SKM-1 (cell line): ENCODE results near the gene QSER1.

Source experiments
- DNase-seq: peaks from one replicate; lab custom pipeline; 2025; ENCODE audit not compliant: unreplicated experiment; lab: John Stamatoyannopoulos, UW

QSER1 gene

DNA sequence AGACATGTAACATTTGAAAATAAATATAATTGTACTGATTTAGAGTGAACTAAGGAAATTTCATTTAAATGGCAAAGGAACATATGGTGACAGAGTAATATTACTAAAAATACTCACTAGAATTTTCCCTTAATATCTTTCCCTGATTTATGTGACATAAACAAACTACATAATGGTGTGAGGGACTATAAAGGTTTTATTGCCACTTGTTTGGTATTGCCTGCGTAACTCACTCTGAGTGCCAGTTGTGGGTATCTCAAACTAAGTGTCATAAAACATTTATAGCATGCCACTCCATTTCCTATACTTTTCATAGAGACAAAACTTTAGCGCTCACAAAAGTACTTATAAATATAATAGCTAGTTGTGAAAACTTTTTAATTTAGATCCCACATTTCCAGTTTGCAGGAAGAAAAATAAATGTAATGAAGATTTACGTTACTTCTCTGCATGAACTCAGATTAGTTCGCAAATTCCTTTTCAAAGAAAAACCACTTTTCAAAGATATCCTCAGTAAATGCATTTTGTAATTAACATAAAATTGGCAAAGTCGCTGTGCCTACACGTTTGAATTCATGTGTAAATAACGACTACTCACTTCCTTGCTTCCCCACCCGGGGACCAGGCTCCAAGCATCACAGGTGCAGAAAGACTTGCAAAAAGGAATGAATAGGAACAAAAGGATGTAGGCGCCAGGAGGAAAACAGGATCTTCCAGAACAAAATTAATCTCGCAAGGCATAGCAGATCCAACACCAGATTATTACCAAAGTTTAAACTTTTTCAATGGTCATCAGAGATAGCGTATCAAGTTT is 1.6 kb upstream of the QSER1 start:
- DNase-seq, result no peak

GRCh38 chr11:32891657-32892354 is 805 bp upstream of the QSER1 start:
- no peak for DNase-seq

- no peak for DNase-seq
These were observed 407 bp downstream of the QSER1 start for GRCh38 chr11:32893093-32893342.

DNA sequence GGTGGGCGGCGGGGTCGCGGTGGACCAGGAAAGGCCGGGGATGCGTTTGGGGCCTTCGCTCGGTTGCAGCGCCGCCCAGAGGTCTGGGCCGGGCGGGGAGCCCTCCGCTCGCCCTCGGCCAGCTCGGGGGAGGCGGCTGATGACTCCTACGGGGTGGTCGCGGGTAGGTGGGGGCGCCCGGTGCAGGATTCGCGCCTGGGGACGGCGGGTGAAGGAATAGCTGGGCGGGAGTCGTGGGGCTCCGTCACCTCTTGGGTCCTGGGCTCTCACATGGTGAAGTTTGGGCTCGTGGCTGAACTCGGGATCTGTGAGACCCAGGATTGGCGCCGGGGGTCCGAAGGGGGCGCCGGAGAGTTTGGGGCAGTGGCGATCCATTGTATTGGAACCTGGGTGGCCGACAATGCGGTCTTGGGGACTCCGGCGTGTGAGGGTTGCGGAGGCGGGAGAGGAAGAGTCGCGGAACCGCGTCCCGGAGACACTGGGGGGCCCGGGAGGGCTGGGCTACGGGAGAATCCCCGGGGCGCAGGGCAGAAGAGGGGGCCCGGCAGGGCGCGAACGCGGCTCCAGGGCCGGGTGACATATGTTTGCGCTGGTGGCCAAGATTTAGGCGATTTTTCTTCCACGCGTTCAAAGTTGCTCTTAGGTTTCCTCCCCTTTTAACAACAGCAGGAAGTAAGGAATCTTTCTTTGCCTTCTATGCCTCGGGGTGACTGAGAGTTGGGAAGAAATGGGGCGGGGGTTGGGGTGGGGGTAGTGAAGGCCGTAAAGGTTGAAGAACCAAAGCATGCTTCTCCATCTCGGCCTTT is 935 bp downstream of the QSER1 start:
- no peak for DNase-seq

DNA sequence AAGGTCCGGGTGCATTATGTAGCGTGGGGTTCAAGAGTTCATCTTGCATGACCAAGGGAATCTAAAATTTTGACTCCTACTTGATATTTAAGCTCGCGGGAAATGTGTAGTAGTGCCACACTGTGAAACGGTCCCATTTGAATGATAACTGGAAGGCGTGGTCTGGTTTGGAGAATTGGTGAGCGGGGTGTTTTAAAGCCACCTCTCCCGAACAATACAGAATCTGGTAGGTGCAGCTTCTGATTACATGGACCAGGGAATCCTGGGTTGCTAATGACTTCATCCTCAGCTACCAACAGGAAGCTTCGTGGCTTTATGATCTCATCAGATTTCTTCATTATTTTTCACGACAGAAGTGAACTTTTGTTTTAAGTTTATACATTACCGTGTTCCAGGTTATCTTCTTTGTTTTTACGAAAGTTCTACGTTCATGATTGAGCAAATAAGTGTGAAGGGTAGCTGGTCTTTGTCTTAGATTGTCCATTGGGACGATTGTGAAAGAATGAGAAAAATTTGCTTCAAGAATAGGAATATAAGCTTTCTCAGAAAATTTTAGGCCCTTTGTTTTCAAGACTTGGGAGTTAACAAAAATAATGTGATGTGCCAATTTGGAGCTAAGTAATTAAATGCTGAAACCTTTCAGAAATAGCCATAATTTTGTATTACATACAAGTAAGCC is 1.7 kb downstream of the QSER1 start:
- DNase-seq, result peak; percentile 45

- DNase-seq, result no peak
These were observed 2.3 kb downstream of the QSER1 start for GRCh38 chr11:32894921-32895320.

GRCh38 chr11:32895471-32895870 is 2.9 kb downstream of the QSER1 start:
- DNase-seq, result no peak

- no peak for DNase-seq
These were observed 4.5 kb downstream of the QSER1 start for GRCh38 chr11:32897103-32897502.

- DNase-seq, result no peak
These were observed 6.8 kb downstream of the QSER1 start for GRCh38 chr11:32899438-32899837.

DNA sequence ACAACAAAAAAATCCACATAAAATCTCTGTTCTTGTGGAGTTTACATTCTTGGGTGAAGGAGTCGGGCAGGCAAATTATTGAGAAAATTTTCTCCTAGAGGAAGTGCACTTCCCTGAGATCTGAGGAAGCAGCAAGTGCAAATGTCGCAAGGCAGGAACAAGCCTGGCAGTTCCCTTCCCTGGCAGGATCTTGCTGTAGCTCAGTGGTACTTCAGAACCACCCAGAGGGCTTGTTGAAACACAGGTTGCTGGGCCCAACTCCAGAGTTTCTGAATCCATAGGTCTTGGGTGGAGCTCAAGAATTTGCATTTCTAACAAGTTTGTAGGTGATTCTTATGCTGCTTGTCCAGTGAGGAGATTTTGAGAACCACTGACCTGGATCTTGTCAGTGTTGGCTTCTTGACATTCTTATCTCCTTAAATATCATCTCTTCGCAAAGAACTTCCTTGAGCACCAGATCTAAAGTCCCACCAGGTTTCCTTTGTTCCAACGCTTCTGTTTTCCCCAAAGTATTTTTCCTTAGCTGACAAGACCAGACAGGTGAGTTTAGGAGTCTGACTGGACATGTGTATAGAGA is 9.6 kb downstream of the QSER1 start:
- no peak for DNase-seq

- DNase-seq, result no peak
These were observed 12.5 kb downstream of the QSER1 start for GRCh38 chr11:32905028-32905667.

GRCh38 chr11:32908619-32909018 is 16.0 kb downstream of the QSER1 start:
- no peak for DNase-seq

DNA sequence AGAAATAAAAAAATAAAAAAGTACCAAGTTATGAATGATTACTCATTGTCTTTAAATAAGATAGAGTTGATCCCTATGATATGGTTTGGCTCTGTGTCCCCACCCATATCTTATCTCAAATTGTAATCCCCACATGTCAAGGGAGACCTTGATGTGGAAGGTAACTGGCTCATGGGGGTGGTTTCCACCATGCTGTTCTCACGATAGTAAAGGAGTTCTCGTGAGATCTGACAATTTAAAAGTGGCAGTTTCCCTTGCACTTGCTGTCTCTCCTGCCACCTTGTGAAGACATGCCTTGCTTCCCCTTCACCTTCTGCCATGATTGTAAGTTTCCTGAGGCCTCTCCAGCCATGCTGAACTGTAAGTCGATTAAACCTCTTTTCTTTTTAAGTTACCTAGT is 18.8 kb downstream of the QSER1 start:
- DNase-seq, result no peak

GRCh38 chr11:32913445-32913844 is 20.8 kb downstream of the QSER1 start:
- DNase-seq, result no peak

GRCh38 chr11:32916361-32916760 is 23.8 kb downstream of the QSER1 start:
- DNase-seq, result no peak

DNA sequence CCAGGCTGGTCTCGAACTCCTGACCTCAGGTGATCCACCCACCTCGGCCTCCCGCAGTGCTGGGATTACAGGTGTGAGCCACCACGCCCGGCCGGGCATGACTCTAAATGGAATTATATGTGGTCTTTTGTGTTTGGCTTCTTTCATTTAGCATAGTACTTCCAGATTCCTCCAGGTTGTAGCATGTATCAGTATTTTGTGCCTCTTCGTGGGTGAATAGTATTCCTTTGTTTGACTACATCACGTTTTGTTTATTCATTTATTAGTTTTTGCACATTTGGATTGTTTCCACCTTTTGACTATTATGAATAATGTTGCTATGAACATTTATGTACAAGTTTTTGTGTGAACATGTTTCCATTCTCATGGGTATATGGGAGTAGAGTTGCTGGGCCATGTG is 24.4 kb downstream of the QSER1 start:
- no peak for DNase-seq

GRCh38 chr11:32918427-32918826 is 25.8 kb downstream of the QSER1 start:
- DNase-seq, result no peak

DNA sequence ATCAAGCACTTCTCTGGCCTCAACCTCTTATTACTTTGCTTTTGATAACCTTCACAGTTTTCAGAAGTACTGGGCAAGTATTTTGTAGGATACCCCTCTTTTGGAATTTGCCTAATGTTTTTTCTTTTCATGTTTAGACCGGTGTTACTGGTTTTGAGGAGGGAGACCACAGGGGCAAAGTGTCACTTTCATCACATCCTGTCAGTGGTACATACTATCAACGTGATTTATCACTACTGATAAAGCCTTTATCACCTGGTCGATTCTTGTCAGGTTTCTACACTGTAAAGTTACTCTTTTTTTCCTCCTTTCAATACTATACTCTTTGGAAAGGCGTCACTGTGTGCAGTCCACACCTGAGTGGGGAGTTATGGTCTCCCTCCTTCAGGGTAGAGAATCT is 26.7 kb downstream of the QSER1 start:
- DNase-seq, result no peak

DNA sequence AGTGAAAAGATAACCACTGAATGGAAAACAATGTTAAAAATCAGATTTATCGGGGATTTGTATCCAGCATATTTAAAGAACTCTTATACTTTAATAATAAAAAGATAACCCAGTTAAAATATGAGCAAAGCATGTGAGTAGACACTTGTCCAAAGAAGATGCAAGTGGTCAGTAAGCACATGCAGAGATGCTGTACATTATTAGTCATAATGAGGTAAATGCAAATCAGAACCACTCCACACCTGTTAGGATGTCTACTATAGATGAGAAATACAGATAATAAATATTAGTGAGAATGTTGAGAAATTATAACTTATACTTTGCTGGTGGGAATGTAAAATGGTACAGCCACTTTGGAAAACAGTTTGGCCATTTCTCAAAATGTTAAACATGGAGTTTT is 28.0 kb downstream of the QSER1 start:
- no peak for DNase-seq

- no peak for DNase-seq
These were observed 28.6 kb downstream of the QSER1 start for GRCh38 chr11:32921204-32921603.

- DNase-seq, result no peak
These were observed 39.0 kb downstream of the QSER1 start for GRCh38 chr11:32931606-32932005.
